ENCODE data around the gene ISM1. TPM values are rescaled to one million over a fixed set of nuclear protein-coding genes. Genes with fewer than 3 reads are reported as not detected.

ISM1 gene
- total and polyA plus RNA-seq, 2 experiments from 2014 or later = 0.15 to 0.63 TPM

DNA sequence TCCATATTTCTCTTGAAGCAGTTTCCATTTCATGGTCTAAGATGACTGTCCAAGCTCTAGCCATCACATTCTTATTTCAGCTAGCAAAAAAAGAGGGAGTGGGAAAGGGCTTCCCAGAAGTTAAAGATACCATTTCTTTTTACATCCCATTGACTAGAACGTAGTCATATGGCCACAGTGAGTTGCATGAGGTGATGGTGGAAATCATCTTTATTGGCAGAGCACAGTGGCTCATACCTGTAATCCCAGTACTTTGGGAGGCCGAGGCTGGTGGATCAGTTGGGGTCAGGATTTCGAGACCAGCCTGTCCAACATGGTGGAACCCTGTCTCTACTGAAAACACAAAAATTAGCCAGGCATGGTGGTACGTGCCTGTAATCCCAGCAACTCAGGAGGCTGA is 99.6 kb downstream of the ISM1 start:
- Histone ChIP-seq H3K27ac (ENCODE audit: low read depth) (no peak overlapping the region), H3K4me1 (ENCODE audit: insufficient read depth) (no peaks in the 10 kb centered on the region; the same call in none of the 2 replicates), H3K27me3 (ENCODE audit: insufficient read depth) (no peaks in the 10 kb centered on the region), H2AFZ (no peak overlapping the region), H3F3A (replicated peaks; ENCODE audit: low read depth) (no peaks in the 10 kb centered on the region), H3K36me3 (ENCODE audit: insufficient read depth) (no peaks in the 10 kb centered on the region), H3K9me2 (ENCODE audit: insufficient read depth) (peaks cover 5% of the 10 kb centered on the region), H3K79me2 (replicated peaks; ENCODE audit: insufficient read depth) (no peaks in the 10 kb centered on the region), H3K4me2 (no peak overlapping the region), H4K20me1 (replicated peaks; ENCODE audit: insufficient read depth) (no peaks in the 10 kb centered on the region), H3K4me3 (no peak overlapping the region)
- Mint-ChIP-seq H3K4me1 (peaks cover 14% of the 10 kb centered on the region), H3K36me3 (ENCODE audit: low read depth) (peaks cover 3% of the 10 kb centered on the region; the same call in 2 of the 3 replicates), H3K4me3 (no peak overlapping the region), H3K27ac (no peak overlapping the region), H3K9me3 (peaks cover 4% of the 10 kb centered on the region; the same call in 2 of the 3 replicates), H3K27me3 (ENCODE audit: insufficient read depth, low read depth, poor library complexity) (no peaks in the 10 kb centered on the region)
- no peak for TF ChIP-seq CREB1 (CRISPR knock-in tag; IDR thresholded peaks at IDR 0.05; ENCODE audit: low read depth)
- no peak for TF ChIP-seq ZNF114 (CRISPR knock-in tag; IDR thresholded peaks at IDR 0.05)
- TF ChIP-seq, protein P1, sequence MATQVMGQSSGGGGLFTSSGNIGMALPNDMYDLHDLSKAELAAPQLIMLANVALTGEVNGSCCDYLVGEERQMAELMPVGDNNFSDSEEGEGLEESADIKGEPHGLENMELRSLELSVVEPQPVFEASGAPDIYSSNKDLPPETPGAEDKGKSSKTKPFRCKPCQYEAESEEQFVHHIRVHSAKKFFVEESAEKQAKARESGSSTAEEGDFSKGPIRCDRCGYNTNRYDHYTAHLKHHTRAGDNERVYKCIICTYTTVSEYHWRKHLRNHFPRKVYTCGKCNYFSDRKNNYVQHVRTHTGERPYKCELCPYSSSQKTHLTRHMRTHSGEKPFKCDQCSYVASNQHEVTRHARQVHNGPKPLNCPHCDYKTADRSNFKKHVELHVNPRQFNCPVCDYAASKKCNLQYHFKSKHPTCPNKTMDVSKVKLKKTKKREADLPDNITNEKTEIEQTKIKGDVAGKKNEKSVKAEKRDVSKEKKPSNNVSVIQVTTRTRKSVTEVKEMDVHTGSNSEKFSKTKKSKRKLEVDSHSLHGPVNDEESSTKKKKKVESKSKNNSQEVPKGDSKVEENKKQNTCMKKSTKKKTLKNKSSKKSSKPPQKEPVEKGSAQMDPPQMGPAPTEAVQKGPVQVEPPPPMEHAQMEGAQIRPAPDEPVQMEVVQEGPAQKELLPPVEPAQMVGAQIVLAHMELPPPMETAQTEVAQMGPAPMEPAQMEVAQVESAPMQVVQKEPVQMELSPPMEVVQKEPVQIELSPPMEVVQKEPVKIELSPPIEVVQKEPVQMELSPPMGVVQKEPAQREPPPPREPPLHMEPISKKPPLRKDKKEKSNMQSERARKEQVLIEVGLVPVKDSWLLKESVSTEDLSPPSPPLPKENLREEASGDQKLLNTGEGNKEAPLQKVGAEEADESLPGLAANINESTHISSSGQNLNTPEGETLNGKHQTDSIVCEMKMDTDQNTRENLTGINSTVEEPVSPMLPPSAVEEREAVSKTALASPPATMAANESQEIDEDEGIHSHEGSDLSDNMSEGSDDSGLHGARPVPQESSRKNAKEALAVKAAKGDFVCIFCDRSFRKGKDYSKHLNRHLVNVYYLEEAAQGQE (IDR thresholded peaks at IDR 0.05; ENCODE audit: unreplicated experiment) = no peak
- ATAC-seq (no peak), DNase-seq (ENCODE audit: low spot score) (no peak)

DNA sequence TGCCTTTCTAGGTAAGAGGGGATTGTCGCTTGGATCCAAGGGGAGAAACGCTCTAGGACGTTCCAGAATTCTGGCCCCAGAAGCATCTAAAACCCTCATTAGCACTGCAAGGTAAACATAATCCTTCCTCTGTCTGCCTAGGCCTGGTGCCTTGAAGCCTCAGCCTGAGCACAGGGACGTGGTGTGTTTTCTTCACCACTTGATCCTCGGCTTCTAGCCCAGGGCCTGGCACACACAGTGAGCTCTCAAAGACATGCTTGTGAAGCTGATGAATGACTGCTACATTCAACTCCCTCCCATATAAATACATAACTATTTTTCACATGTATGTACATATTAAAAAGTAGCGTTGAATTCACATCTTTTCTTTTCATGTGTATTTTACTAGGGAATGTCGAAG is 100.3 kb downstream of the ISM1 start:
- Mint-ChIP-seq H3K4me3 (no peak overlapping the region), H3K36me3 (ENCODE audit: low read depth) (peaks cover 3% of the 10 kb centered on the region; the same call in 2 of the 3 replicates), H3K9me3 (peaks cover 4% of the 10 kb centered on the region; the same call in 2 of the 3 replicates), H3K4me1 (peaks cover 14% of the 10 kb centered on the region), H3K27ac (no peak overlapping the region), H3K27me3 (ENCODE audit: insufficient read depth, low read depth, poor library complexity) (no peaks in the 10 kb centered on the region)
- Histone ChIP-seq H3K27ac (ENCODE audit: low read depth) (no peak overlapping the region), H3K79me2 (replicated peaks; ENCODE audit: insufficient read depth) (no peaks in the 10 kb centered on the region), H3K36me3 (ENCODE audit: insufficient read depth) (no peaks in the 10 kb centered on the region), H3K4me1 (ENCODE audit: insufficient read depth) (no peaks in the 10 kb centered on the region; the same call in none of the 2 replicates), H3K4me3 (no peak overlapping the region), H3F3A (replicated peaks; ENCODE audit: low read depth) (no peaks in the 10 kb centered on the region), H2AFZ (no peak overlapping the region), H3K9me2 (ENCODE audit: insufficient read depth) (peaks cover 5% of the 10 kb centered on the region), H3K4me2 (no peak overlapping the region), H4K20me1 (replicated peaks; ENCODE audit: insufficient read depth) (no peaks in the 10 kb centered on the region), H3K27me3 (ENCODE audit: insufficient read depth) (no peaks in the 10 kb centered on the region)
- DNase-seq (ENCODE audit: low spot score) (no peak), ATAC-seq (no peak)
- no peak for TF ChIP-seq EZH2phosphoT487 (IDR thresholded peaks at IDR 0.05; ENCODE audit: unreplicated experiment)
- TF ChIP-seq, protein P1 (IDR thresholded peaks at IDR 0.05; ENCODE audit: unreplicated experiment) = no peak
- TF ChIP-seq ZNF114 (CRISPR knock-in tag; IDR thresholded peaks at IDR 0.05) = no peak
- no peak for TF ChIP-seq CREB1 (CRISPR knock-in tag; IDR thresholded peaks at IDR 0.05; ENCODE audit: low read depth)
- no peak for TF ChIP-seq POLR2AphosphoS5 (IDR thresholded peaks at IDR 0.05; ENCODE audit: low read depth)
- no peak for TF ChIP-seq STAT1 (IDR thresholded peaks at IDR 0.05; ENCODE audit: unreplicated experiment)
- TF ChIP-seq NANOG (IDR thresholded peaks at IDR 0.05; ENCODE audit: borderline replicate concordance) = no peak
- TF ChIP-seq, protein P2, sequence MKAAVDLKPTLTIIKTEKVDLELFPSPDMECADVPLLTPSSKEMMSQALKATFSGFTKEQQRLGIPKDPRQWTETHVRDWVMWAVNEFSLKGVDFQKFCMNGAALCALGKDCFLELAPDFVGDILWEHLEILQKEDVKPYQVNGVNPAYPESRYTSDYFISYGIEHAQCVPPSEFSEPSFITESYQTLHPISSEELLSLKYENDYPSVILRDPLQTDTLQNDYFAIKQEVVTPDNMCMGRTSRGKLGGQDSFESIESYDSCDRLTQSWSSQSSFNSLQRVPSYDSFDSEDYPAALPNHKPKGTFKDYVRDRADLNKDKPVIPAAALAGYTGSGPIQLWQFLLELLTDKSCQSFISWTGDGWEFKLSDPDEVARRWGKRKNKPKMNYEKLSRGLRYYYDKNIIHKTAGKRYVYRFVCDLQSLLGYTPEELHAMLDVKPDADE (IDR thresholded peaks at IDR 0.05) = no peak
- no peak for TF ChIP-seq ZNF331 (CRISPR knock-in tag; IDR thresholded peaks at IDR 0.05; ENCODE audit: low read depth)
- TF ChIP-seq, protein P3, sequence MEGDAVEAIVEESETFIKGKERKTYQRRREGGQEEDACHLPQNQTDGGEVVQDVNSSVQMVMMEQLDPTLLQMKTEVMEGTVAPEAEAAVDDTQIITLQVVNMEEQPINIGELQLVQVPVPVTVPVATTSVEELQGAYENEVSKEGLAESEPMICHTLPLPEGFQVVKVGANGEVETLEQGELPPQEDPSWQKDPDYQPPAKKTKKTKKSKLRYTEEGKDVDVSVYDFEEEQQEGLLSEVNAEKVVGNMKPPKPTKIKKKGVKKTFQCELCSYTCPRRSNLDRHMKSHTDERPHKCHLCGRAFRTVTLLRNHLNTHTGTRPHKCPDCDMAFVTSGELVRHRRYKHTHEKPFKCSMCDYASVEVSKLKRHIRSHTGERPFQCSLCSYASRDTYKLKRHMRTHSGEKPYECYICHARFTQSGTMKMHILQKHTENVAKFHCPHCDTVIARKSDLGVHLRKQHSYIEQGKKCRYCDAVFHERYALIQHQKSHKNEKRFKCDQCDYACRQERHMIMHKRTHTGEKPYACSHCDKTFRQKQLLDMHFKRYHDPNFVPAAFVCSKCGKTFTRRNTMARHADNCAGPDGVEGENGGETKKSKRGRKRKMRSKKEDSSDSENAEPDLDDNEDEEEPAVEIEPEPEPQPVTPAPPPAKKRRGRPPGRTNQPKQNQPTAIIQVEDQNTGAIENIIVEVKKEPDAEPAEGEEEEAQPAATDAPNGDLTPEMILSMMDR (conservative IDR thresholded peaks at IDR 0.05; ENCODE audit: low read depth in 2 of 2) = no peak
- TF ChIP-seq JUNB (IDR thresholded peaks at IDR 0.05; ENCODE audit: unreplicated experiment) = no peak
